H54 (cell line): ENCODE results near the gene IRF2.

Source experiments
- DNase-seq: peaks from one replicate; pipeline ENCODE4 v3.0.0; 2011; ENCODE audit warnings: low spot score, mixed read lengths; ENCODE audit not compliant: insufficient read length
- FAIRE-seq: peaks from 3 replicates; lab custom pipeline; 2011; peaks lifted over from hg19 to GRCh38; lab: Jason Lieb, UNC
- POLR2A ChIP-seq: IDR thresholded peaks from 2 replicates; pipeline ENCODE4 v1.6.1; 2011; ENCODE audit warnings: low read depth, mild to moderate bottlenecking, low read length

The IRF2 gene

DNA sequence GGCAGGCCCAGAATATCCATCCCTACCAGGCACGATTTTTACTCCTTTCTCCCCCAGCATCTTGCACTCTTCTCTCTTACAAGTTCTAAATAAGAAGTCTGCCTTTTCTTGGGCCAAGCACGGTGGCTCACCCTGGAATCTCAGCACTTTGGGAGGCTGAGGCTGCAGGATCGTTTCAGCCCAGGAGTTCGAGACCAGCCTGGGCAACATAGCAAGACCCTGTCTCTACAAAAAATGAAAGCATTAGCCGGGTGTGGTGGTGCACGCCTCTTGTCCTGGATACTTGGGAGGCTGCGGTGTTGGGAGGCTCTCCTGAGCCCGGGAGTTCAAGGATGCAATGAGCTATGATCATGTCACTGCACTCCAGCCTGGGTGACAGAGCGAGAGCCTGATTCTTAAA is 64.8 kb downstream of the IRF2 start:
- no peak for DNase-seq
- no peak for TF ChIP-seq POLR2A
- no peak for FAIRE-seq

DNA sequence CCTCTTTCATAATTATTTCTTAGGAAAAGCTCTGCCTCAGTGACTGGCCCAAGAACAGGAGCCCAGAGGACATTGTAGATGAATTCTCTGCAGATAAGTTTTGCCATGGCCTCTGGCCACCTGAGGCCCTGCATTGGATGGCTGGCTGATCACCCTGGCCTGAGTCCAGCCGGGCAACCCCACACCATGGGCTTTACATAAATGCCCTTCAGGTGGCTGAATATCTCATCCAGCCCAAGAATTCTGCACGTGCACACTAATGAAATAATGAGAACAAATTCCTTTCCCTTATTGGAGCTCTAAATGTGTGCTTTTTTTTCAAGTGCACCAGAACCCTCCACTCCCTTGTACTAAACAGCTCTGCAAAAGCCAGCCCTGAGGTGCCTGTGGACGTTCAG is 65.7 kb downstream of the IRF2 start:
- no peak for TF ChIP-seq POLR2A
- DNase-seq, result no peak
- no peak for FAIRE-seq

DNA sequence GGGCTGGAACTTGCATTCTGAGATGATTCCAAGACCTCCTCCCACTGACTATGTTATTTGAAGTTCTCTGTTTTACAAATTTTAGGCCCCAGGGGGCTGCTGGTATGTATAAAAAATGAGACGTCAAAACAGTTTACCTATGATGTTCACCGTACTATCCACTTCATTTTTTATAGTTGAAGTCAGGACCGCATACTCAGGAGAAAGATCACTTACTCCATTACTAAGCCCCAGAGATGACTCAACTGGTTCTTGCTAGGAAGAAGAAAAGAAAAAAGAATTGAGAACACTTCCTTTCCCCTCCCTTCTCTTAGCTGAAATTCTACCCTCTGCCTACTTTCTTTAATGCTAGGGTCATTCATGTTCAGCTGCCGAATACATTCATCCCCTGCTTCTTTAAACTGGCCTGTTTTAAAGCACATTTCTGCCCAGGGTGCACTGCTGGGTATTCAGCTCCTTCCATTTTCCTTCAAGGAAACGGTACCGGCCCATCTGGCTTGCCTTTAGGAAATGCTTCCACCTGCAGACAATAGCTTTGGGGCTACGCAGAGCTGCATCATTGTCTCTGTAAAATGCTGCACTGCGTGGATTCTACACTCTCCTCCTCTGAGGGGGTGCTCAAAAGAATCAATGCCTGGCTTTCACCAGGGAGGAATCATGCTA is 66.2 kb downstream of the IRF2 start:
- DNase-seq (peak; percentile 17), FAIRE-seq (no peak)
- TF ChIP-seq POLR2A, result no peak

DNA sequence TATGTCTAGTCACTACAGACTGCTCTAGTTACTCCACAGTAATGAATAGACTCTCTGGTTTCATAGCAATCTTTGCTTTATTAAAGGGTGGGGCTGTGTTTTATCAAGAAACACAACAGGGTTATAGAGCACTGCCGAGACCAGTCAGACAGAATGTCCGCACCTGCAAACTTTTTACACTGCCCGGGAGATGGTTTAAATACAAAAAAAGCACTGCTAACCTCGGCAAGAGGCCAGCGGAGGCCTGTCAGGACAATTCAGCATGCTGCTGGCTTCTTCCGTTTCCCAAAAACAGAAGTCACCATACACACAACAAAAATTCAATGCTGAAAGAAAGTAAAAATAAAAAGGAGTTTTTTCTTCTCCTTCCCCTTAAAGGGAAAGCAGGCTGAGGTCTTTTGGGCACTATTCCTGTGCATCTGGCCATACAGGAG is 67.4 kb downstream of the IRF2 start:
- FAIRE-seq (no peak), DNase-seq (no peak)
- TF ChIP-seq POLR2A, result no peak

DNA sequence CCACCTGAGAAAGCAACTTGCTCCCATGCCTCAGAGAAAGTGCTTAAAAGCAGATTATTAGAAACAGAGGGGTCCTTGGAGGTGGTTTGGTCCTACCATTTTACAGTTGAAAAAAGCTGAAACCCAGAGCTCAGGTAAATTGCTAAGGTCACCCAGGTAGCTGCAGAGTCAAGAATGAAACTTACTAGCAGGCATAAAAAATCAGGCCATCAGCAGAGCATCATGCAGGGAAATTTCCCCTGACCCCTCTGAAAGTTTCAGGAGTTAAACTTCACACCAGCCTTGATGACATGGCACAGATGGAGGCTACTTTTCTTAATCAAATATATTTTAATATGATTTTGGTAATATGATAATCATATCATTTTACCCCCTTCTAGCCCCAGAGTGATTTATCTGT is 70.3 kb downstream of the IRF2 start:
- FAIRE-seq (no peak), DNase-seq (no peak)

DNA sequence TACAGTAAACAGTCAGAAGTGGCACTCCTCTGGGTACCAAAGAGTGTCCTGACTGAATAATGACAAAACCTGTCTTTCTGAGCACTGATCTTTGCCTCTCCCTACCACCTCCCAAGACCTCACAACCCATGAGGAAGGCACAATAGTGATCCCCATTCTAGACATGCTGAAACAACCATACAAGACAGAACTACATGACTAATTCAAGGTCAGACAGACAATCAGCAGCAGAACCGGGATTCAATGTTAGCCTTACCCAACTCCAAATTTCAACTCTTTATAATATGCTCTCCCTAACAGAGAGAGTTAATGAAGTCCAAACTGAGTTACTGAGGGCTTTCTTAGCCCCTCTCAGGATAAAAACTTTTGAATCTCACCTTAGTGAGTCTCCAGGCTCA is 71.0 kb downstream of the IRF2 start:
- FAIRE-seq (no peak), DNase-seq (no peak)
- TF ChIP-seq POLR2A, result no peak

More for the DNA sequence above, 70.3 kb downstream of the IRF2 start:
- no peak for TF ChIP-seq POLR2A

DNA sequence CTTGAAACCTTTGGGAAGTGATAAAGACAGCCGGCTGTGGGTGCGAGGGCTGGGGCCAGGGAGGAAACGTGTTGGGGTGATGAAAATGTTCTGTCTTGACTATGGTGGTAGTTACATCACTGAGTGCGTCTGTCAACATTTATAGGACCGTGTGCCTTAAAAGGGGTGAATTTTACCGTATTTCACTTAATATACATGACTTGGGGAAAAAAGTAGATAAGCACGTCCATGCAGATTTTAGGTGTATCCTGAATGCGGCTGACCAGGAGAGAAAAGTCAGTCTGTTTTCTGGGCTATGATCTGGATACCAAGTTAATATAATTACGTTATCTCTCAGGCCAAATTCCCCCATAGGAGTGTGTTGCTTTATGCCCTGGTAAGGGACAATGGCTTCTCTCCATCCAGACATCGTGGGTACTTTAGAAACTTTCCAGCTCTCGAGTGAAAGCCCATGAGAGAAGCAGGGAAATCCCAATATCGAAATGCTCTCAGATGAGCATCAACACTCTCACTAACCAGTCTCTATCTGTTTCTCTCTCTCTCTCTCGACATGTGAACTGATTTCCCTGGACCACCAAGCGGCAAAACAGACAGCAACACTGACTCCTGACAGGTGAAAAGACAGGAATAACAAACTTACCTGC is 71.5 kb downstream of the IRF2 start:
- TF ChIP-seq POLR2A, result no peak
- FAIRE-seq (no peak), DNase-seq (no peak)

DNA sequence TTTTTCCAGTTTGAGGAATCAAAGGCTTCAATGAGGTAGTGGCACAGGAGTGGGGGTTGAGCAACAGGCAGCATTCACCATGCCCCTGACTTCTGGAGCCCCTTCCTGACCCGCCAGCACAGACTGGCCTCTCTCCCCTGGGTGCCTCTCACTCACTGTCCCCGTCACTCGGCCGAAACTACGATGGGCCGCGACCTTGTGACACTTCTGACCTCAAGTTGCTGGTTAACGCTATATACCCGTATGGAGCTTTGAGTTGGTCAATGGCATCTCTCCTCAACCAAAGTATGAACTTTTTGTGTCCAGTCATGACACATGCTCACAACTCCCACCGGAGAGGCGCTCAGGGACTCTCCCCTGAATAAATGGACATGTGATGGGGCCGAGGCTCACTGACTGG is 72.1 kb downstream of the IRF2 start:
- TF ChIP-seq POLR2A, result no peak
- FAIRE-seq (no peak), DNase-seq (no peak)

DNA sequence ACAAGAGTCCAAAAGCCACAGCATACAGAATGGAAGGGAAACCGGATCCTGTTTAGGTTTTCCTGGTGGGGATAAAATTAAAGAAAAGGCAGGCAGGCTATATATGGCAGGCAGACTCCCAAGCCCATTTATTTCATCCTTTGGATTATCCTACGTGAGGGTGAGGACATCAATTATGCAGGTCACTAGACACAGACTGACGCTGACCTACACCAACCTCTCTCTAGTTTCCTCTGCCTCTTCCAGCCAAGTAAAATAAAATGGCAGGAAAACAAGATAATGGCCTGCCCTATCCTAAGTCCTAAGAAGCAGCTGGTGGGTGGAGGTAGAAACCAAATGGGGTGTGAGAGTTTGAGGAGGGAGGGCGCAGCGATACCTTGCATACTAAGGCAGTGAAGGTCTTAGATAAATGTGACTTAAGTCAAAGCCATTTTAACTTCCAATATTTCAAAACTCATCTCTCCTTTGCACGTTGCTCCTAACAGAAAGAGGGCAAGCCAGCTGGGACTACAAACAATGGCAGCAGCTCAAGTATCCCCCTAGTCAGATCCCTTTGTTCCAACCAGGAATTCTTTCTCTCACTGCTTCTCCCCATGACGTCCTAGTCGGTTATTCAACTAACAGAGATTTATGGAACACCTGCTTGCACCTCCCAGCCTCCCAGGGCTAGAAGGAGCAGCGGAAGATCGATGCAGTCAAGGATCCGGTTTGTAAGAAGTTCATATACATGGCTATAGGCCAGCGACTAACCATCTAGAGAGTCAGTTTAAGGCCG is 72.8 kb downstream of the IRF2 start:
- DNase-seq (no peak), FAIRE-seq (no peak)

DNA sequence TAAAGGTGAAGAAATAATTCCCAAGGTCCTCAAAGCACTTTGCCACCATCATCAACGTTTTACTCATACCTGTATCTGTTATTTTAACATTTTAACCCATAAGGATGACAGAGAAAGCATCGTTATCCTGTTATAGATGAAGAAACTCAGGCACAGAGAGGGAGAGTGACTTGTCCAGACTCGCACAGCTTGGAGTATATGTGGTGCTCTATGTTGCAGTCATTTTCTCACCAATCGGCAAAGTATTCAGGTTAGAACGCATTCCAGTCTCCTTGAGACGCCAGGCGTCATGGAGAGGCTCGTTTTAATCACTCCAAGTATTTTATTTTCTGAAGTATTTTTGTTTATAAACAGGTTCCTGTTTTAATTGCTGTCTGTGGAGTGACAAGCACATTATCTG is 73.5 kb downstream of the IRF2 start:
- TF ChIP-seq POLR2A, result no peak
- no peak for DNase-seq
- no peak for FAIRE-seq

More for the DNA sequence above, 72.8 kb downstream of the IRF2 start:
- no peak for TF ChIP-seq POLR2A

DNA sequence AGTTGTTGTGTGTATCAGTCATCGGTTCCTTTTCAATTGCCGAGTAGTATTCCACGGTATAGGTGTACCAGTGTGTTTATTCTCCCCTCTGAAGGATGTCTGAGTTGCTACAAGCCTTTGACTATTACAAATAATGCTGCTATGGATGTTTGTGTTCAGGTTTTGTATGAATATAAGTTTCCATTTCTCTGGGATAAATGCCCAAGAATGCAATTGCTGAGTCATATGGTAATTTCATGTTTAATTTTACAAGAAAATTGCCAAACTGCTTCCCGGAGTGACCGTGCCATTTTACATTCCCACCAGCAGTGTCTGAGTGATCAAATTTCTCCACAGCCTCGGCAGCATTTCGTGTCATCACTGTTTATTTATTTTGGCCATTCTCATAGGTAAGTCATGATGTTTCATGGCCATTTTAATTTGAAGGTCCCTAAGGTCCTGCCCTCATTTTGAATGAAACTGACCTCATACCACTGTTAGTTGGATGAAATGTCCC is 73.9 kb downstream of the IRF2 start:
- no peak for FAIRE-seq
- no peak for DNase-seq
- TF ChIP-seq POLR2A, result no peak

DNA sequence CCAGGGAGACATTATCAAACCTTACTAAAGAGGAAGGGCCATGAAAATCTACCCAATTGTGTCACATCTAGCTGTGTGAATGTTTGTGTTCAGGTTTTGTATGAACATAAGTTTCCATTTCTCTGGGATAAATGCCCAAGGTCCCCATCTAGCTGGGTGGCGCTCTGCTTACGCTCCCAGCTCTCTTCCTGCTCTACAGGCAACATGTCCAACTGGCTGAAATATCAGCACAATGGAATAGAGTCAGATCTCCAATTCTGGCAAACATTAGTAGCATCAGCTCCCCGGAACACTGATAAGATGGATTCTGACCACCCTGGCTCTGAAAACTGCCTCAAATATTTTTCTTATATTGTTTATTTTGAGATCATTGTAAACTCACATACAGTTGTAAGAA is 74.8 kb downstream of the IRF2 start:
- DNase-seq (no peak), FAIRE-seq (no peak)
- no peak for TF ChIP-seq POLR2A

DNA sequence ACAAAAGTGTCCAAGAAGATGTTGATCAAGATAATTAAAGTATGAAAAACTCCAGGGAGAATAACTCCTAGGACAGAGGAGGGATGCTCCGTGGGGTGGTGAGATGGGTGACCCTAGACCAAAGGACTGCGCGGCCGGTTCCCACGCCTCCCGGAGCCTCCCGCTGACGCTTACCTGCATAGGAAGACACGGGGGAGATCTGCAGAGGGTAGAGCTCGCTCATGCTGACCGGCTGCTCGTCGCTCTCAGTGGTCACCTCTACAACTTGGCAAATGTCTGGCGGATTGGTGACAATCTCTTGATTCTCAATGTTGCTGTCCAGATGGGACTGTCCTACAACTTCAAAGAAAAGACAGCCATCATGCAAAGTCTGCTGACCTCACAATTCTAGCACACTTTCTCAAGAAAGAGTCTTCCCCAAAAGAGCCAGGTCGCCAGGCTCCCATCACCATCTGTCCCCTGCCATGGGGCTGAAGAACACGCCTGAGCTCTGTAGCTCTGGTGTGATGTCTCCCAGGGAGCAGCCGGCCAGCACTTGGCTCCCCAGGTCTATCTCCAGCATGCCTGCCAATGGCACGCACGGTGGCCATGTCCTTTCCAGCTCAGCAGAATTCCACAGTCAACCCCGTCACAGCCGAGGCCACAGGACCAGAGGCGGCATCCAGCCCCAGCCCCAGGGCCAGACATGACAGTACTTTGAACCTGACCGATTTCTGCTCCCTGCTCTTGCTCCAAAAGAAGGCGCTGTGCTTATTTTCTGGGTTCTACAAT is 75.4 kb downstream of the IRF2 start:
- no peak for FAIRE-seq
- DNase-seq, result no peak
- TF ChIP-seq POLR2A, result no peak
